GM18505 (cell line): ENCODE data around the gene GSTA2.
"Not testable (repeated sequence)": the region's sequence is repeated elsewhere in the genome, so short reads cannot be mapped to it uniquely, and the experiment has no call there.

Experiments
- ATAC-seq: cut with Tn5 transposase; IDR thresholded peaks from one replicate; pipeline ENCODE4 v1.9.1; 2021; ENCODE audit not compliant: unreplicated experiment
- POLR2A ChIP-seq: IDR thresholded peaks from 4 replicates; pipeline ENCODE4 v1.6.1; 2011; ENCODE audit warnings: borderline replicate concordance; ENCODE audit not compliant: insufficient read depth, insufficient read length; ENCODE audit errors: extremely low read depth

GSTA2 gene

GRCh38 chr6:52763322-52763916 lies at the start of gene GSTA2:
Gene GSTA2 (minus strand): TSS chr6:52763475. CDS start chr6:52757947, 5,528 bp downstream.
- not testable (repeated sequence) for ATAC-seq

DNA sequence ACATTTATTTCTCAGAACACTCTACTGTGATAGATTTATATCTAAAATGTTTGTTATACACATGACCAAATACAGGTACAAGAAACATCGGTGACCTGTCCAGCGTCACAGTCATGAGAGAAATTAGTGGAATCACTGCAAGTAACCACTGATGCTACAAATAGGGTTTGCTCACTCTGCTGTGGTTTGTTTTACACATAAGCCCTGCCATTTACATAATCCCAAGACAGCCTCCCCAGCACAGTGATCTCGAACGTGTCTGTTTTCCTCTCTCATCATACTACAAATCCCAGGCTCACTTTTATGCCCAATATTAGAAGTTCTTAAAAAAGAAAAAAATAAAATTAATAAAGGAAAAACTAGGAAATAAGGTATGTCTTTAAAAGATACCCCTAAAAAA lies 46.5 kb upstream of the GSTA2 start:
- ATAC-seq: not testable (repeated sequence)

DNA sequence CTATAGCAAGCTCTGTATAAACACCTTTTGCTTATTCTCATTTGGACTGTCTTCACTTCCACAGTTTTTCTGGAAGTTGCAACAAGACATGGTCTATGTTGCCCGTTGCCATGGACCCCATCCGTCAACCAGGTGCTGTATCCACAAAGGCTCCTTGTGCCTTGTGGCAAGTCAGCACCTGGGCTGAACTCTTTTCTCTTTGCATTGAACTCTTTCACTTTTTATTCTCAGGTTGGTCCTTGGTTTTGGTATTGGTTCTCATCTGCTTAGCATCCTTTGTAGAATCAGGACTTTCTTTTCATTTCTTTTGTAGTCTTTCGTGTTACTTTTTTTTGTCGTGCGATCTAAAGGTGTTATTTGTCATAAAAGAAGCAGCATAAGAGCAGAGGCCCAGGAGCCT lies 45.4 kb upstream of the GSTA2 start:
- no peak for ATAC-seq
- TF ChIP-seq POLR2A: no peak

DNA sequence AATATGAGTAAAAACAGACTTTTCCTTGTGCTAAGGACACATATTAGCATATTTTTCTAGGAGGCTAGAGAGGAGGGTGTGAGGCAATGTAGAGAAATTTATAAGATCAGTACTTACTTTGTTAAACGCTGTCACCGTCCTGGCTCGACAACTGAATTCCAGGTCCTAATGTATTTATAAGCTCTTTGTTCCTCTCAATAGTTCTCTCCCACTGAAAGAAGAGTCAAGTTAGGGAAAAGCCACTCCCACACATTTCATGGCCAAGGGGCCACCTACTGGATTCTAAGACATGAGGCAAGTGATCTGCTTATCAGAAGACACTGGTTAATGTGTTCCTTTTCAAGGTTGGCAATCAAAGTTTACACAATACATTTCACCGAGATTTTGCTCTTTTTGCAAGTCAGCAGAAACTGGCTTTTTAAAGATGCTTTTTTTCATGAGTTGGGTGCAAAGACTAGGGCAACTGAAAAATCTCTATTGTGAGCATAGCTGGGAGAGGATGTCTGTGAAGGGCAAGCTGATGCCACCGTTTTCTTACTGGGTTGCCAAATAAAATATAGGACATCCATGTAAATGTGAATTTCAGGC lies 40.5 kb upstream of the GSTA2 start, which contains the start of gene GSTA1:
GSTA1 (minus strand) TSS at position 149 of the 588 bp plus-strand sequence. CDS start 4,549 bp downstream, outside the sequence.
- not testable (repeated sequence) for ATAC-seq

GRCh38 chr6:52802806-52803205 lies 39.5 kb upstream of the GSTA2 start:
- no peak for TF ChIP-seq POLR2A
- ATAC-seq: no peak

DNA sequence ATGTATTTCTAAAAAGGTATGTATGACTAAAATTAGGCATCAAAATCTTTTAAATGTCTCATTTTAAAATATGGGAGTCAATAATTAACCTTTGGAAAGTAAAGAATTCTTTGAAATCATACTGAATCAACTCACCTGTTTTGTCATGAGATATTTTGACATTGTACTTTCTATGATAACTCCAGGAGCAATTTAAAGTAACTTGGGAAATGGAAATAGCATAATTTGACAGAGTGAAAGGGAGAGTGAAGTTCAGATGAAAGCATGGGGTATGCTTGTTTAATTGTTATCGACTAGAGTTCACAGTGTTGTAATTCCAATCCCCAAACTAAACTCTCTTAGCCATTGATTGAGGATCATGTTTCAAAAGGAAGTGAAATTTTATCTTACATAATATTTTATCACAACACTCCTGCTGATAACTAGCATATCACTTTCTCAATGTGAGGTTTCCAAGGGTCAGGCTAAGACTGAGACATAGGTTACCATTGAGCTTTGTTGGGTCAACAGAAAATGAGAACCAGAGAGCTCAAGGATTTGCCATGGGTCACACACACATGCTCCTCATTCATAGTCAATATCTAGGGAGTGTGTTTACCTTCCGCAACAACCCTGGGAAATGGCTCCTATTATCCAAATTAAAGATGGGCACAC lies 38.0 kb upstream of the GSTA2 start:
- no peak for TF ChIP-seq POLR2A
- no peak for ATAC-seq

- ATAC-seq: not testable (repeated sequence)
Observed at GRCh38 chr6:52799272-52799671, 36.0 kb upstream of the GSTA2 start.

GRCh38 chr6:52794366-52794765 lies 31.1 kb upstream of the GSTA2 start:
- not testable (repeated sequence) for ATAC-seq

GRCh38 chr6:52790861-52791260 lies 27.6 kb upstream of the GSTA2 start:
- no peak for TF ChIP-seq POLR2A
- no peak for ATAC-seq

DNA sequence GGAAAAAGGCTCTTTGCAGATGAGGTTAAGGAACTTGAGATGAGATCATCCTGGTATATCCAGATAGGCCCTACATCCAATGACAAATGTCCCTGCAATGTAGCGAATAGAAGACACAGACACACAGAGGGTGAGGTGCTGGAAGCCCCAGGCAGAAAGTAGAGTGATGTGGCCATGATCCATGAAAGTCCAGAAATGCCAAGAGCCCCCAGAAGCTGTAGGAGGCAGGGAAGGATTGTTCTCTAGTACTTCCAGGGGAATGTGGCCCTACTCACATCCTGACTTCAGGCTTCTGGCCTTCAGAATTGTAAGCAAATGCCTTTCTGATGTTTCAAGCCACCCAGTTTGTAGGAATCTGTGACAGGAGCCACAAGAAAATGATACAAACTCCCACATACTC lies 26.4 kb upstream of the GSTA2 start:
- not testable (repeated sequence) for ATAC-seq

- TF ChIP-seq POLR2A: no peak
- no peak for ATAC-seq
Observed at GRCh38 chr6:52788478-52788877, 25.2 kb upstream of the GSTA2 start.

GRCh38 chr6:52787917-52788316 lies 24.6 kb upstream of the GSTA2 start:
- no peak for ATAC-seq
- TF ChIP-seq POLR2A: no peak

- no peak for ATAC-seq
Observed at GRCh38 chr6:52786249-52786956, 23.1 kb upstream of the GSTA2 start.

DNA sequence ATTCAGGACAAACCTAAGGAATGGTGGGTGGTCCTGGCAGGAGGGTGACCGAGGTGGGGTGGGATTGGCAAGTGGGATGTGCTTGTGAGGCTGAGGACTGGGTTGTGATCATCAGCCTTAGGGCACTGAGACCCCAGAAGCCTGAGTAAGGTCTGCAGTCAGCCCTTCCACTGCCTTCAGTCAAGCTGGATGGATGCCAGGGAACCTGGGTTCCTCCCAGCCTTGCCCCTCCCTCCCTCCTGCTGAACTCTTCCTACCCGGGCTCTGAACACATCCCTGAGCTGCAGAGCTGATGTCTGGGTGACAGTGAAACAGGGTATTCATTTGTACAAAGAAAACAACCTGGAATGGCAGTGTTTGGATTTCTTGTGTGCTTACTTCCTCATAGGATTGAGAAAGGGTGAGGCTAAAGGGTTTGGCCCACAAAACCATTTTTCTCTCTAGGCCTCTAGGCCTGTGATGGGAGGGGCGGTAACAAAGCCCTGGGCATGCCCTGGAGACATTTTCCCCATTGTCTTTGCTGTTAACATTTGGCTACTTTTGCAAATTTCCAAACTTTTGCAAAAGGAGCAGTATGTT lies 19.5 kb upstream of the GSTA2 start:
- ATAC-seq: not testable (repeated sequence)

More at GRCh38 chr6:52786249-52786956, 23.1 kb upstream of the GSTA2 start:
- no peak for TF ChIP-seq POLR2A

- ATAC-seq: not testable (repeated sequence)
Observed at GRCh38 chr6:52782209-52782608, 18.9 kb upstream of the GSTA2 start.
